Lower leg skin (tissue), 4 donors: ENCODE results near the gene TYMP. TPM values are rescaled to one million over a fixed set of nuclear protein-coding genes. Genes with fewer than 3 reads are reported as not detected.

Experiments used
- DNase-seq, 2 donors: peaks; one replicate each; pipeline ENCODE4 v3.0.0-alpha.2; 2019; ENCODE audit warnings: low spot score in 2 of 2
- H3K4me3 ChIP-seq: fragments of 200-600 bp; sonication (generic); 2 replicates; pipeline ENCODE4 v1.5.1; 2017; ENCODE audit warnings: mild to moderate bottlenecking, low read depth; ENCODE audit not compliant: poor library complexity, severe bottlenecking
- POLR2A ChIP-seq, 2 donors: fragments of 450-650 bp; IDR thresholded peaks; one replicate each; pipeline ENCODE4 v1.6.1; 2016 to 2017; ENCODE audit warnings: antibody characterized with exemption in 2 of 2, mild to moderate bottlenecking in 1 of 2, moderate library complexity in 1 of 2
- WGBS, 2 donors: methylation state at CpG; one replicate each; pipeline ENCODE4 v1.1.5; 2018; 5-methylcytosine and 5-hydroxymethylcytosine counted together
- intact Hi-C: fragments of 100-400 bp; cut with DNase I; formaldehyde crosslinking; loops from one replicate; pipeline ENCODE4 v1.15.0; 2023; ENCODE audit warnings: low total_unique reads
- total RNA-seq, 4 donors: library from RNA; depleted of rRNA; stranded (reverse); fragments of >200 nt; gene quantifications; one replicate each; pipeline ENCODE4 v1.1.0, GENCODE V29; 2016
- TF ChIP-seq, protein P1 (sequence below), 3 donors: fragments of 450-650 bp; IDR thresholded peaks; one replicate each; pipeline ENCODE4 v1.5.1; 2016; ENCODE audit warnings: antibody characterized with exemption in 3 of 3, mild to moderate bottlenecking in 3 of 3, moderate library complexity in 2 of 3

Gene TYMP
- total RNA-seq, 4 donors from 2014 or later, result 23.6 to 63.3 (median 33.5) TPM

DNA sequence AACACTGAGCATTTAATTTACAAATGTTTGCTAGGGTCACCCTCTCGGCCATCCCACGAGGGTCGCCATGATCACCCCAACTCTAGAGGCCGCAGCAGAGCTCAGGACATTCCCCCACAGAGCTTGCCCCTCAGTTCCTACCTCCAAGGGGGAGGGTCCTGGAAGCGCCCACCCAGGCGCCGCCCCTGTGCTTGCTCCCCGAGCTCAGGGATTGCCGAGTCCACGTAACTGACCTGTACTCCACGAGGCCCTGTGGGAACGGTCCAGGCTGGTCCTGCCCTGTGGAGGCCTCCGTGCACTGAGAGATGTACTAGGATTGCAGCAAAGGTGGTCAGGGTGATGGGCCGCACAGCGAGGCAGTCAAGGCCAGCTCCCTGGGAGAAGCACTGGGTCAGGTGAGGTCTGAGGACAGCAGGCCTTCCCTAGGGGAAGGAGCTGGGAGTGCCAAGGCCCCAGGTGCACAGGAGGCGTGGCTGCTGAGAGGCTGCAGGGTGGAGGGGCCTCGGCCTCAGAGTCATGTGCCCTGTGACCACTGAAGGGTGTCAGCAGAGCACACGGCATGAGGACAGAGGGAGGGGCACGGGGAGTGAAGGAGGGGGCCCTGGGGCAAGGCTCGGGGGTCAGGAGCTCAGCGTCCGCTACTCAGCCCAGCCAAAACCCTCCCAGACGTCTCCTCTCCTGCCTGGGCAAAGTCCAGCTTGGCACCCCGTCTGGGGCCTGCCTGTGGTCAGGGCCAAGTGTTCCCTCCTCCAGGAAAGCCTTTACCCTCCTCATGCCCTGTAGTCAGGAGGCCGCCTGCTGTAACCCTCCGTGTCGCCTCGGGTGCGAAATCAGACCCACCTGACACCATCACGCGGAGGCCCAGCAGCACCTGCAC, 45.6 kb downstream of the TYMP start:
- intact Hi-C loops, result no loop called here
- H3K4me3 ChIP-seq, result no peak overlapping the region
- TF ChIP-seq POLR2A (IDR thresholded peaks at IDR 0.05), result no peak
- TF ChIP-seq, protein P1, sequence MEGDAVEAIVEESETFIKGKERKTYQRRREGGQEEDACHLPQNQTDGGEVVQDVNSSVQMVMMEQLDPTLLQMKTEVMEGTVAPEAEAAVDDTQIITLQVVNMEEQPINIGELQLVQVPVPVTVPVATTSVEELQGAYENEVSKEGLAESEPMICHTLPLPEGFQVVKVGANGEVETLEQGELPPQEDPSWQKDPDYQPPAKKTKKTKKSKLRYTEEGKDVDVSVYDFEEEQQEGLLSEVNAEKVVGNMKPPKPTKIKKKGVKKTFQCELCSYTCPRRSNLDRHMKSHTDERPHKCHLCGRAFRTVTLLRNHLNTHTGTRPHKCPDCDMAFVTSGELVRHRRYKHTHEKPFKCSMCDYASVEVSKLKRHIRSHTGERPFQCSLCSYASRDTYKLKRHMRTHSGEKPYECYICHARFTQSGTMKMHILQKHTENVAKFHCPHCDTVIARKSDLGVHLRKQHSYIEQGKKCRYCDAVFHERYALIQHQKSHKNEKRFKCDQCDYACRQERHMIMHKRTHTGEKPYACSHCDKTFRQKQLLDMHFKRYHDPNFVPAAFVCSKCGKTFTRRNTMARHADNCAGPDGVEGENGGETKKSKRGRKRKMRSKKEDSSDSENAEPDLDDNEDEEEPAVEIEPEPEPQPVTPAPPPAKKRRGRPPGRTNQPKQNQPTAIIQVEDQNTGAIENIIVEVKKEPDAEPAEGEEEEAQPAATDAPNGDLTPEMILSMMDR (IDR thresholded peaks at IDR 0.05), result no peak
- WGBS, 2 donors, result 82 to 85% methylated on average over 24 to 31 of the region's 31 CpGs
- DNase-seq, result no peak

DNA sequence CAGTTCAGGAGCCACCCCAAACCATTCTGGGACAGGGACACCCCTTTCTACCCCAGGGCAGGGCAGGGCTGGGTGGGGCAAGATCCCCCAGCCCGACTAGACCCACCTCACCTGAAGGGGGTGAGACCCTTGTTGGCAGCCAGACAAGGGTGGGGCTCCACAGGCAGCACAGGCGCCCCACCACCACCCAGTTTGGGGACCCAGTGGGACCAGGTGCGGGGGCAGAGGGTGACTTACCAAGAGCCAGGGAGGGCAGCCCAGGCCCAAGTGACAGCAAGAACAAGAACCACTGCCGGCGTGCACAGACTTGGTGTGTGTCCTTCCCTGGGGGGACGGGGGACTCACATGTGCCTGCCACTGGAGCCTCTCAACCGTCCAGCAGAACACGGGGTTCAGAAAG, 46.3 kb downstream of the TYMP start:
- TF ChIP-seq, protein P1 (IDR thresholded peaks at IDR 0.05), result no peak
- no peak for TF ChIP-seq POLR2A (IDR thresholded peaks at IDR 0.05)
- 84 to 93% methylated on average over 6 to 8 of the region's 8 CpGs for WGBS, 2 donors
- intact Hi-C loops, result no loop called here
- no peak for DNase-seq
- no peak overlapping the region for H3K4me3 ChIP-seq

DNA sequence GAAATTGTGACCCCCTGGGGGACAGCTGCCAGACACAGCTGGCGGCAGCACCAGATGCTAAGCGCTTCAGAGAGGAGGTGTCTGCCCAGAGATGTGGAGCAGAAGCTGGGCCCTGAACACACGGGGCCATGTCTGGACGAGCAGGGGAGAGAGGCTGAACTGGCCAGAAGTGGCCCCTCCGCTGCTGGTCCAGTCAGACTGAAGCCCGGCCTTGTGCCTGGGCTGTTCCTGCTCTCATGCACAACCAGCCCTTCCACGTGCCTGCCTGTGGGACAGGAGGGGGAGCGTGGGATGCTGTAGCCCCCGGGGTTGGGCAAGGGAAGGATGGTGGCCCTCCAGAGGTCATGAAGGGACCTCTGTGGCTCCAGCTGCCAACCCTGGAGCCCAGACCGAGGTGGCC, 46.7 kb downstream of the TYMP start:
- no peak overlapping the region for H3K4me3 ChIP-seq
- no peak for TF ChIP-seq POLR2A (IDR thresholded peaks at IDR 0.05)
- TF ChIP-seq, protein P1 (IDR thresholded peaks at IDR 0.05), result no peak
- DNase-seq, result no peak
- WGBS, 2 donors, result 84 to 86% methylated on average over 10 of the region's 10 CpGs
- intact Hi-C loops, result no loop called here

DNA sequence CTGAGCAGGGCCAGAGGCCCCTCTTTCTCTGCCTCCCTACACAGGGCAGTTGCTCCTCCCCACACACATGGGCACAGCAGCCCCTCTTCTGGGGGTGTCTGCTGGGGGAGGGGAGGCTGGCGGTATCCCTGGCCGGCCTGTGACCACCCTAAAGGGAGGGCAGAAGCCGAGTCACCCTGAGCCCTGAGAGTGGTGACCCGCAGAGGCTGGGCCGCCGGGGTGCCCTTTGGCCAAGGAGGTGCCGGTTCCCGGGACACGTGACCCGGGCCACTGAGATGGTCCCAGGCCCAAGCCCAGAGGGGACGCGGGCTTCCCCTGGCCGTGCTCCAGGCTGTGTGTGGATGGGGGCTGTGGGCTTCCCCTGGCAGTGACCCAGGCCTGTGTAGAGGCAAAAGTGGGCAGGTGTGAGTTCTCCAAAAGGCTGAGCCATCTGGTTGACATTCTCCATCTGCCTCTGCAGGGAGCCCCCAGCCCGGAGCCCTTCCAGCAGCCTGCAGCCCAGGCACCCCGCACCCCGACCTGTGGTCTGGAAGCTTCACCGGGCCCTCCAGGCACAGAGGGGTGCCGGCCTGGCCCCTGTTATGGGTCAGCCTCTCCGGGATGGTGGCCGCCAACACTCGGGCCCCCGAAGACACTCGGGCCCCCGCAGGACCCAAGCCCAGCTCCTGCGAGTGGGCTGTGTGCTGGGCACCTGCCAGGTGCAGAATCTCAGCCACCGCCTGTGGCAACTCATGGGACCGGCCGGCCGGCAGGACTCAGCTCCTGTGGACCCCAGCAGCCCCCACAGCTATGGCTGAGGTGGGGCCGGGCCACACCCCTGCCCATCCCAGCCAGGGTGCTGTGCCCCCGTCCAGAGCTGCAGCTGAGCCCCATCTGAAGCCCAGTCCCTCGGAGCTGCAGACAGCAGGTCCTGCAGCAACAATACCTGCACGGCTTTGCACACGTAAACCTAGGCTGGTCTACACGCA, 47.4 kb downstream of the TYMP start:
- 47 to 74% methylated on average over 5 to 11 of the region's 35 CpGs for WGBS, 2 donors
- intact Hi-C loops, result no loop called here
- H3K4me3 ChIP-seq, result no peak overlapping the region
- TF ChIP-seq, protein P1 (IDR thresholded peaks at IDR 0.05), result no peak
- TF ChIP-seq POLR2A (IDR thresholded peaks at IDR 0.05), result no peak
- DNase-seq, result no peak

DNA sequence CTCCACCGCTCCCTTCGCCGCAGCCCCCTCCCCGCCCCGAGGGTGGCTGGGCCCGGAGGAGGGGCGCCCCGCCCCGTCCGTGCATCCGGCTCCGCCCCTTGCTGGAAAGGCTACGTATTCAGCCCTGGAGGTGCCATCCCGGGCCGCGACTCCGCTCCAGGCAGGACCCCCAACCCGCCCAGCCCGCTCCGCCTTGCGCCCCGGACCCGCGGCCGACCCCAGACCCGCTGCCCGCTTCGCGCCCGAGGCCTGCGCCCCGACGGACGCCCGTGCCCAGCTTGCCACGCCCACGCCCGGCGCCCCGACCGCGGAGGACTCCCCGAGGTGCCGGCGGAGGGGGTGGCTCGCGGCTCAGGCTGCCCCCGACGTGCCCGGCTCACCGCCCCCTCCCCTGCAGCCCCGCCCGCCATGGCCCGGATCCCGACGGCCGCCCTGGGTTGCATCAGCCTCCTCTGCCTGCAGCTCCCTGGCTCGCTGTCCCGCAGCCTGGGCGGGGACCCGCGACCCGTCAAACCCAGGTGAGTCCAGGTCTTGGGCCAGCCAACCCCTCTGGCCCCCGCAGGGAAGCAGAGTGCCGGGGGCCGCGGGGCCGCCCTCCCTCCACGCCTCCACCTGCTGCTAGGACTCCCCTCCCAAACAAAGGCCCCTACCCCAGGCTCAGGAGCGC, 48.2 kb downstream of the TYMP start, which contains the start of gene ADM2:
TSS of gene ADM2 (plus strand) at position 104 of the 667 bp plus-strand sequence. CDS start at position 409, 305 bp downstream.
- intact Hi-C loops, result no loop called here
- 2 to 4% methylated on average over 7 to 46 of the region's 70 CpGs for WGBS, 2 donors
- H3K4me3 ChIP-seq, result no peak within 1 kb of the TSS
- TF ChIP-seq, protein P1 (IDR thresholded peaks at IDR 0.05), result no peak
- TF ChIP-seq POLR2A (IDR thresholded peaks at IDR 0.05), result no peak
- no peak for DNase-seq
